A172 (cell line): ENCODE measurements around the gene SDC3. TPM values are rescaled to one million over a fixed set of nuclear protein-coding genes. Genes with fewer than 3 reads are reported as not detected.

Experiments used
- total RNA-seq: library from RNA; depleted of rRNA; stranded (reverse); fragments of >200 nt; shearing (Covaris generic); gene quantifications from 2 replicates; pipeline ENCODE4 v1.2.3, GENCODE V29; 2014; rRNA removed

The SDC3 gene
- total RNA-seq, 1 experiment from 2014 or later, result 18.4 TPM

Other genes with a start within 250 kb of the SDC3 start
- not detected in 2 replicates for gene MATN1, start 185.2 kb downstream of the SDC3 start, total RNA-seq
- 0.12 TPM in 1 of 2 replicates, not detected in the other for gene LAPTM5, start 151.0 kb downstream of the SDC3 start, total RNA-seq
- 25.7 and 30.4 TPM in 2 replicates for gene PUM1, start 157.0 kb upstream of the SDC3 start, total RNA-seq